Activated CD4-positive, alpha-beta T cell treated with anti-CD3 and anti-CD28 coated beads, Interleukin-2, amount 10 ng/mL, durations not matched to agents 24 days and 14 days (primary cell): ENCODE measurements around the gene ST6GALNAC3. TPM values are rescaled to one million over a fixed set of nuclear protein-coding genes. Genes with fewer than 3 reads are reported as not detected.
"Not testable (repeated sequence)": the region's sequence is repeated elsewhere in the genome, so short reads cannot be mapped to it uniquely, and the experiment has no call there.

ENCODE experiments used
- DNase-seq: peaks from one replicate; pipeline ENCODE4 v3.0.0; 2022
- H3K27ac Mint-ChIP-seq: one replicate; pipeline ENCODE4 v1.8.0; 2022; ENCODE audit warnings: mild to moderate bottlenecking, mixed read lengths
- H3K27me3 Mint-ChIP-seq: one replicate; pipeline ENCODE4 v1.8.0; 2022; ENCODE audit warnings: mixed read lengths
- H3K36me3 Mint-ChIP-seq: one replicate; pipeline ENCODE4 v1.8.0; 2022; ENCODE audit warnings: low read depth, mild to moderate bottlenecking, mixed read lengths
- H3K4me1 Mint-ChIP-seq: one replicate; pipeline ENCODE4 v1.8.0; 2021; ENCODE audit warnings: mixed read lengths
- H3K4me3 Mint-ChIP-seq: one replicate; pipeline ENCODE4 v1.8.0; 2022; ENCODE audit warnings: mild to moderate bottlenecking, moderate library complexity, mixed read lengths
- H3K9me3 Mint-ChIP-seq: one replicate; pipeline ENCODE4 v1.8.0; 2021; ENCODE audit warnings: mixed read lengths
- intact Hi-C: fragments of 100-400 bp; cut with micrococcal nuclease; formaldehyde crosslinking; loops from one replicate; pipeline ENCODE4 v1.15.1; 2023
- total RNA-seq: library from RNA; stranded (reverse); gene quantifications from 2 replicates; pipeline ENCODE4 v1.2.3, GENCODE V29; 2022

The ST6GALNAC3 gene
- total RNA-seq, 1 donor from 2014 or later, result 0.28 TPM

- intact Hi-C loops, result no loop called here
- no peak for DNase-seq
- H3K36me3 Mint-ChIP-seq, result no peaks in the 10 kb centered on the region
These were observed 263.1 kb downstream of the ST6GALNAC3 start for GRCh38 chr1:76337542-76338219.

GRCh38 chr1:76340056-76340455 is 265.5 kb downstream of the ST6GALNAC3 start:
- Mint-ChIP-seq H3K4me1 (no peaks in the 10 kb centered on the region), H3K27me3 (no peaks in the 10 kb centered on the region), H3K36me3 (no peaks in the 10 kb centered on the region), H3K4me3 (no peak overlapping the region), H3K27ac (no peak overlapping the region), H3K9me3 (no peaks in the 10 kb centered on the region)
- no peak for DNase-seq
- intact Hi-C loops, result no loop called here

More at GRCh38 chr1:76337542-76338219, 263.1 kb downstream of the ST6GALNAC3 start:
- Mint-ChIP-seq H3K4me1 (no peaks in the 10 kb centered on the region), H3K4me3 (no peak overlapping the region), H3K27ac (no peak overlapping the region), H3K27me3 (no peaks in the 10 kb centered on the region), H3K9me3 (no peaks in the 10 kb centered on the region)

GRCh38 chr1:76341816-76342215 is 267.3 kb downstream of the ST6GALNAC3 start:
- intact Hi-C loops, DNase-seq, H3K36me3 Mint-ChIP-seq, H3K27me3 Mint-ChIP-seq, H3K27ac Mint-ChIP-seq, H3K4me1 Mint-ChIP-seq, H3K4me3 Mint-ChIP-seq, H3K9me3 Mint-ChIP-seq: not testable (repeated sequence)

GRCh38 chr1:76343356-76343755 is 268.8 kb downstream of the ST6GALNAC3 start:
- no peaks in the 10 kb centered on the region for H3K4me1 Mint-ChIP-seq

GRCh38 chr1:76351655-76352054 is 277.1 kb downstream of the ST6GALNAC3 start:
- Mint-ChIP-seq H3K4me1 (no peaks in the 10 kb centered on the region), H3K9me3 (no peaks in the 10 kb centered on the region), H3K4me3 (no peak overlapping the region), H3K27ac (no peak overlapping the region), H3K36me3 (no peaks in the 10 kb centered on the region), H3K27me3 (no peaks in the 10 kb centered on the region)
- no peak for DNase-seq
- intact Hi-C loops, result no loop called here

More at GRCh38 chr1:76343356-76343755, 268.8 kb downstream of the ST6GALNAC3 start:
- no peak for DNase-seq
- Mint-ChIP-seq H3K36me3 (no peaks in the 10 kb centered on the region), H3K27me3 (peaks cover 2% of the 10 kb centered on the region), H3K9me3 (no peaks in the 10 kb centered on the region), H3K4me3 (no peak overlapping the region), H3K27ac (no peak overlapping the region)
- intact Hi-C loops, result no loop called here

GRCh38 chr1:76352741-76353435 is 278.3 kb downstream of the ST6GALNAC3 start:
- no peak overlapping the region for H3K27ac Mint-ChIP-seq
- intact Hi-C loops, result no loop called here
- H3K9me3 Mint-ChIP-seq, result no peaks in the 10 kb centered on the region
- H3K4me3 Mint-ChIP-seq, result no peak overlapping the region
- no peak for DNase-seq
- H3K4me1 Mint-ChIP-seq, result no peaks in the 10 kb centered on the region
- H3K27me3 Mint-ChIP-seq, result no peaks in the 10 kb centered on the region
- H3K36me3 Mint-ChIP-seq, result no peaks in the 10 kb centered on the region

GRCh38 chr1:76354236-76354635 is 279.7 kb downstream of the ST6GALNAC3 start:
- no peaks in the 10 kb centered on the region for H3K27me3 Mint-ChIP-seq
- no peaks in the 10 kb centered on the region for H3K9me3 Mint-ChIP-seq
- no peaks in the 10 kb centered on the region for H3K4me1 Mint-ChIP-seq
- no peak overlapping the region for H3K4me3 Mint-ChIP-seq
- H3K36me3 Mint-ChIP-seq, result no peaks in the 10 kb centered on the region
- no peak for DNase-seq
- no peak overlapping the region for H3K27ac Mint-ChIP-seq
- intact Hi-C loops, result no loop called here

GRCh38 chr1:76366726-76367125 is 292.2 kb downstream of the ST6GALNAC3 start:
- H3K9me3 Mint-ChIP-seq, result no peaks in the 10 kb centered on the region
- intact Hi-C loops, result no loop called here
- H3K36me3 Mint-ChIP-seq, result no peaks in the 10 kb centered on the region
- H3K4me1 Mint-ChIP-seq, result no peaks in the 10 kb centered on the region
- no peak overlapping the region for H3K4me3 Mint-ChIP-seq
- H3K27ac Mint-ChIP-seq, result no peak overlapping the region
- DNase-seq, result no peak
- no peaks in the 10 kb centered on the region for H3K27me3 Mint-ChIP-seq

GRCh38 chr1:76371941-76372340 is 297.4 kb downstream of the ST6GALNAC3 start:
- Mint-ChIP-seq H3K9me3 (no peaks in the 10 kb centered on the region), H3K36me3 (no peaks in the 10 kb centered on the region), H3K4me1 (no peaks in the 10 kb centered on the region), H3K27ac (no peak overlapping the region), H3K27me3 (no peaks in the 10 kb centered on the region), H3K4me3 (no peak overlapping the region)
- intact Hi-C loops, result no loop called here
- no peak for DNase-seq

GRCh38 chr1:76374086-76374485 is 299.5 kb downstream of the ST6GALNAC3 start:
- Mint-ChIP-seq H3K4me1 (no peaks in the 10 kb centered on the region), H3K27me3 (no peaks in the 10 kb centered on the region), H3K9me3 (peaks cover 3% of the 10 kb centered on the region), H3K27ac (no peak overlapping the region), H3K36me3 (no peaks in the 10 kb centered on the region), H3K4me3 (no peak overlapping the region)
- intact Hi-C loops, result no loop called here
- DNase-seq, result no peak

- no peak overlapping the region for H3K27ac Mint-ChIP-seq
- DNase-seq, result no peak
- peaks cover 3% of the 10 kb centered on the region for H3K9me3 Mint-ChIP-seq
- H3K4me1 Mint-ChIP-seq, result no peaks in the 10 kb centered on the region
- no peaks in the 10 kb centered on the region for H3K36me3 Mint-ChIP-seq
- intact Hi-C loops, result loop anchor here (5.0 kb wide), 1 partner anchor 135 kb away; no protein-coding TSS in a partner anchor
- no peaks in the 10 kb centered on the region for H3K27me3 Mint-ChIP-seq
- no peak overlapping the region for H3K4me3 Mint-ChIP-seq
These were observed 302.7 kb downstream of the ST6GALNAC3 start for GRCh38 chr1:76377247-76377646.

GRCh38 chr1:76379506-76379905 is 305.0 kb downstream of the ST6GALNAC3 start:
- DNase-seq, result no peak
- Mint-ChIP-seq H3K4me1 (no peaks in the 10 kb centered on the region), H3K9me3 (peaks cover 3% of the 10 kb centered on the region), H3K27me3 (no peaks in the 10 kb centered on the region), H3K36me3 (no peaks in the 10 kb centered on the region), H3K27ac (no peak overlapping the region), H3K4me3 (no peak overlapping the region)
- intact Hi-C loops, result loop anchor here (5.0 kb wide), 1 partner anchor 137 kb away; no protein-coding TSS in a partner anchor

- H3K4me3 Mint-ChIP-seq, result no peak overlapping the region
- H3K27ac Mint-ChIP-seq, result no peak overlapping the region
- intact Hi-C loops, result no loop called here
- H3K9me3 Mint-ChIP-seq, result peaks cover 3% of the 10 kb centered on the region
- no peaks in the 10 kb centered on the region for H3K36me3 Mint-ChIP-seq
- DNase-seq, result no peak
- H3K27me3 Mint-ChIP-seq, result no peaks in the 10 kb centered on the region
- no peaks in the 10 kb centered on the region for H3K4me1 Mint-ChIP-seq
These were observed 307.0 kb downstream of the ST6GALNAC3 start for GRCh38 chr1:76381450-76382097.

GRCh38 chr1:76388261-76388660 is 313.7 kb downstream of the ST6GALNAC3 start:
- H3K4me3 Mint-ChIP-seq, result no peak overlapping the region
- DNase-seq, result no peak
- no peaks in the 10 kb centered on the region for H3K4me1 Mint-ChIP-seq
- H3K36me3 Mint-ChIP-seq, result no peaks in the 10 kb centered on the region
- H3K9me3 Mint-ChIP-seq, result no peaks in the 10 kb centered on the region
- H3K27me3 Mint-ChIP-seq, result no peaks in the 10 kb centered on the region
- H3K27ac Mint-ChIP-seq, result no peak overlapping the region
- intact Hi-C loops, result no loop called here
